SK-N-SH (cell line): Measurements from ENCODE around the gene ACIN1. TPM values are rescaled to one million over a fixed set of nuclear protein-coding genes. Genes with fewer than 3 reads are reported as not detected.

Experiments used
- CTCF ChIA-PET: fragments of 300-600, 350-600 bp; formaldehyde crosslinking; extraction: SDS; loops from one replicate; lab custom pipeline; 2021; lab: Yijun Ruan, JAX
- POLR2A ChIA-PET: fragments of 350-600 bp; sonication (Branson Sonifier 250); formaldehyde crosslinking; extraction: SDS; loops from one replicate; lab custom pipeline; 2020; ENCODE audit warnings: antibody characterized with exemption, inconsistent platforms; lab: Yijun Ruan, JAX
- DNase-seq: peaks from one replicate; pipeline ENCODE4 v3.0.0; 2012
- H2AFZ ChIP-seq: fragments of 200-600 bp; sonication (generic); 2 replicates; pipeline ENCODE4 v1.8.1; 2016; ENCODE audit warnings: antibody characterized with exemption, mild to moderate bottlenecking, low read depth
- H3F3A ChIP-seq: fragments of 200-600 bp; sonication (generic); replicated peaks from 2 replicates; pipeline ENCODE3; 2016; ENCODE audit warnings: antibody characterized with exemption, mild to moderate bottlenecking; ENCODE audit not compliant: insufficient read depth
- H3K27ac ChIP-seq, 2 experiments: fragments of 200-500 bp in 1 of 2; fragments of 200-600 bp in 1 of 2; sonication (Bioruptor generic) in 1 of 2; sonication (generic), shearing (Covaris generic) in 1 of 2; 2 replicates each; pipeline versions ENCODE4 v1.5.1 to v1.6.1; 2014 to 2016; ENCODE audit warnings: low read depth in 2 of 2, inconsistent platforms in 1 of 2, low read length in 1 of 2, mild to moderate bottlenecking in 1 of 2, mixed read lengths in 1 of 2
- H3K27me3 ChIP-seq: fragments of 200-600 bp; sonication (generic), shearing (Covaris generic); 2 replicates; pipeline ENCODE4 v1.6.1; 2016; ENCODE audit warnings: mixed run types; ENCODE audit not compliant: insufficient read depth
- H3K36me3 ChIP-seq, 2 experiments: fragments of 200-500 bp in 1 of 2; fragments of 200-600 bp in 1 of 2; sonication (Bioruptor generic) in 1 of 2; sonication (generic) in 1 of 2; replicated peaks in 1 of 2; 2 replicates each; pipeline versions ENCODE3 to v1.5.1; 2014 to 2016; ENCODE audit warnings: low read length in 1 of 2, mild to moderate bottlenecking in 1 of 2; ENCODE audit not compliant: insufficient read depth in 2 of 2, control insufficient read depth in 1 of 2
- H3K4me1 ChIP-seq, 2 experiments: fragments of 200-500 bp in 1 of 2; fragments of 200-600 bp in 1 of 2; sonication (Bioruptor generic) in 1 of 2; sonication (generic), shearing (Covaris generic) in 1 of 2; 2 replicates each; pipeline versions ENCODE4 v1.5.1 to v1.6.1; 2014 to 2016; ENCODE audit warnings: low read depth in 1 of 2, low read length in 1 of 2, mixed run types in 1 of 2; ENCODE audit not compliant: insufficient read depth in 2 of 2, control insufficient read depth in 1 of 2
- H3K4me2 ChIP-seq: fragments of 200-600 bp; sonication (generic), shearing (Covaris generic); 2 replicates; pipeline ENCODE4 v1.6.1; 2017; ENCODE audit warnings: mixed run types
- H3K4me3 ChIP-seq, 2 experiments: fragments of 200-500 bp in 1 of 2; fragments of 200-600 bp in 1 of 2; sonication (Bioruptor generic) in 1 of 2; sonication (generic), shearing (Covaris generic) in 1 of 2; 2 replicates each; pipeline versions ENCODE4 v1.5.1 to v1.8.1; 2014 to 2016; ENCODE audit warnings: low read depth in 2 of 2, inconsistent platforms in 1 of 2, low read length in 1 of 2, mild to moderate bottlenecking in 1 of 2, mixed read lengths in 1 of 2, moderate library complexity in 1 of 2
- H3K79me2 ChIP-seq: fragments of 200-600 bp; sonication (generic); 2 replicates; pipeline ENCODE4 v1.8.1; 2017; ENCODE audit warnings: mild to moderate bottlenecking; ENCODE audit not compliant: insufficient read depth
- H3K9ac ChIP-seq: fragments of 200-600 bp; sonication (generic); 2 replicates; pipeline ENCODE4 v1.6.1; 2017; ENCODE audit warnings: mixed run types
- H3K9me2 ChIP-seq: fragments of 200-600 bp; sonication (generic); 2 replicates; pipeline ENCODE4 v1.6.1; 2017; ENCODE audit warnings: mixed run types
- H3K9me3 ChIP-seq: fragments of 200-600 bp; sonication (generic); 2 replicates; pipeline ENCODE4 v1.6.1; 2017; ENCODE audit warnings: mixed run types, mild to moderate bottlenecking, moderate library complexity
- H4K20me1 ChIP-seq: fragments of 200-600 bp; sonication (generic); 2 replicates; pipeline ENCODE4 v1.6.1; 2017; ENCODE audit warnings: mild to moderate bottlenecking, mixed run types; ENCODE audit not compliant: insufficient read depth
- CHD2 ChIP-seq: fragments of 150-350 bp; IDR thresholded peaks from 2 replicates; pipeline ENCODE4 v1.6.1; 2018; ENCODE audit warnings: low read length; ENCODE audit not compliant: partially characterized antibody
- EP300 ChIP-seq, 2 experiments: IDR thresholded peaks; 2 replicates each; pipeline versions ENCODE4 v1.4.0 to v1.6.1; 2012; ENCODE audit warnings: borderline replicate concordance in 1 of 2, low read depth in 1 of 2, low read length in 1 of 2
- EZH2phosphoT487 ChIP-seq: fragments of 200-600 bp; sonication (generic); IDR thresholded peaks from 2 replicates; pipeline ENCODE4 v1.6.1; 2017; ENCODE audit warnings: low read depth, mixed run types, mild to moderate bottlenecking, antibody characterized with exemption, moderate library complexity, borderline replicate concordance
- FOSL2 ChIP-seq: IDR thresholded peaks from 2 replicates; pipeline ENCODE4 v1.4.0; 2012; ENCODE audit warnings: low read depth, mild to moderate bottlenecking, moderate library complexity, borderline replicate concordance
- MEF2A ChIP-seq: IDR thresholded peaks from 2 replicates; pipeline ENCODE4 v1.4.0; 2012; ENCODE audit warnings: low read depth, borderline replicate concordance
- MXI1 ChIP-seq: IDR thresholded peaks from 2 replicates; pipeline ENCODE4 v1.6.1; 2012; ENCODE audit warnings: mild to moderate bottlenecking, low read depth, low read length, improper control_type of control experiment
- PBX3 ChIP-seq: IDR thresholded peaks from 2 replicates; pipeline ENCODE4; 2012
- RFX5 ChIP-seq: IDR thresholded peaks from 2 replicates; pipeline ENCODE4 v1.6.1; 2012; ENCODE audit warnings: mild to moderate bottlenecking, improper control_type of control experiment, low read length
- RXRA ChIP-seq: IDR thresholded peaks from 2 replicates; pipeline ENCODE4 v1.4.0; 2012; ENCODE audit warnings: low read depth, mild to moderate bottlenecking, borderline replicate concordance
- SIN3A ChIP-seq: IDR thresholded peaks from 2 replicates; pipeline ENCODE4 v1.6.1; 2012; ENCODE audit warnings: low read depth, mild to moderate bottlenecking, low read length, moderate library complexity, borderline replicate concordance
- SMC3 ChIP-seq: IDR thresholded peaks from 2 replicates; pipeline ENCODE4 v1.6.1; 2012; ENCODE audit warnings: low read depth, low read length, improper control_type of control experiment
- TAF1 ChIP-seq: IDR thresholded peaks from 2 replicates; pipeline ENCODE4 v1.6.1; 2012; ENCODE audit warnings: low read depth, mild to moderate bottlenecking, low read length, moderate library complexity, borderline replicate concordance
- TCF12 ChIP-seq: IDR thresholded peaks from 2 replicates; pipeline ENCODE4 v1.4.0; 2012
- WGBS: methylation state at CpG from one replicate; pipeline ENCODE4 v1.1.6; 2017; ENCODE audit warnings: low lambda C conversion rate; 5-methylcytosine and 5-hydroxymethylcytosine counted together
- polyA plus RNA-seq, 3 experiments: library from polyadenylated mRNA; depleted of rRNA; stranded (reverse); fragments of >200 nt; gene quantifications; 2 replicates each; pipeline ENCODE4 v1.2.3, GENCODE V29; 2012

ACIN1 gene
- polyA plus RNA-seq, 1 of the 3 experiments (the other 2 are of a cell fraction): 159 TPM

- CTCF ChIA-PET: interaction anchor here (0.9 to 33.1 kb wide), 4 partner anchors 8 to 59 kb away, joined by 3 to 1566 read pairs (median 8); partner anchors contain the start of gene AJUBA
- Histone ChIP-seq H3K27me3 (no peaks in the 10 kb centered on the region), H2AFZ (no peak overlapping the region)
Measured at GRCh38 chr14:23047034-23047634, 47.8 kb downstream of the ACIN1 start.

GRCh38 chr14:23045419-23046357 is 49.2 kb downstream of the ACIN1 start:
- Histone ChIP-seq H3K9ac (no peak overlapping the region), H4K20me1 (no peaks in the 10 kb centered on the region), H3K79me2 (no peaks in the 10 kb centered on the region), H3K9me3 (no peaks in the 10 kb centered on the region), H3K27me3 (no peaks in the 10 kb centered on the region), H3K36me3 (peaks cover 0 to 2% of the 10 kb centered on the region in 2 experiments), H3K27ac (no peak overlapping the region), H3K4me2 (no peak overlapping the region), H3K4me1 (peaks cover 0 to 11% of the 10 kb centered on the region in 2 experiments; a peak in 1 of 4 replicates), H3K4me3 (no peak overlapping the region), H3K9me2 (no peaks in the 10 kb centered on the region), H2AFZ (peak overlapping the region; percentile 65; the same call in 1 of the 2 replicates), H3F3A (peaks cover 7% of the 10 kb centered on the region)
- 89% methylated on average over 10 of the region's 13 CpGs for WGBS
- TF ChIP-seq MEF2A (no peak), RFX5 (no peak), TAF1 (no peak), FOSL2 (no peak), EZH2phosphoT487 (no peak), MXI1 (no peak), CHD2 (no peak), RXRA (no peak), EP300 (IDR thresholded peaks at IDR 0.05; ENCODE audit: borderline replicate concordance in 1 of 2, low read depth in 1 of 2, low read length in 1 of 2) (no peak), SIN3A (no peak), PBX3 (no peak)
- DNase-seq: no peak
- CTCF ChIA-PET: interaction anchor here (2.6 to 33.1 kb wide), 2 partner anchors 13 to 58 kb away, joined by 10 to 1566 read pairs; partner anchors contain the start of gene AJUBA
- POLR2A ChIA-PET: interaction anchor here (0.7 kb wide), 1 partner anchor 10 kb away, joined by 3 read pairs; no protein-coding TSS in a partner anchor

More at GRCh38 chr14:23047034-23047634, 47.8 kb downstream of the ACIN1 start:
- Histone ChIP-seq H3K9me3 (no peaks in the 10 kb centered on the region), H3K4me2 (peak overlapping the region; percentile 1; the same call in 1 of the 2 replicates), H3K4me1 (peaks cover 0 to 11% of the 10 kb centered on the region in 2 experiments; a peak in 1 of 4 replicates), H3F3A (peaks cover 7% of the 10 kb centered on the region), H3K4me3 (no peak overlapping the region), H3K9me2 (no peaks in the 10 kb centered on the region), H3K27ac (no peak overlapping the region), H3K79me2 (no peaks in the 10 kb centered on the region), H4K20me1 (no peaks in the 10 kb centered on the region), H3K36me3 (peaks cover 0 to 5% of the 10 kb centered on the region in 2 experiments), H3K9ac (no peak overlapping the region)
- POLR2A ChIA-PET: interaction anchor here (1.0 kb wide), 1 partner anchor 41 kb away, joined by 3 read pairs; no protein-coding TSS in a partner anchor
- TF ChIP-seq TCF12: no peak
- no peak for TF ChIP-seq SMC3
- DNase-seq: no peak
- WGBS: 67% methylated on average over 6 of the region's 6 CpGs
